Right hindlimb (tissue), 1 donor: ENCODE measurements around the gene DPYD.

Experiments used
- DNase-seq: peaks from one replicate; pipeline ENCODE4 v3.0.0-alpha.2; 2018

Gene DPYD

DNA sequence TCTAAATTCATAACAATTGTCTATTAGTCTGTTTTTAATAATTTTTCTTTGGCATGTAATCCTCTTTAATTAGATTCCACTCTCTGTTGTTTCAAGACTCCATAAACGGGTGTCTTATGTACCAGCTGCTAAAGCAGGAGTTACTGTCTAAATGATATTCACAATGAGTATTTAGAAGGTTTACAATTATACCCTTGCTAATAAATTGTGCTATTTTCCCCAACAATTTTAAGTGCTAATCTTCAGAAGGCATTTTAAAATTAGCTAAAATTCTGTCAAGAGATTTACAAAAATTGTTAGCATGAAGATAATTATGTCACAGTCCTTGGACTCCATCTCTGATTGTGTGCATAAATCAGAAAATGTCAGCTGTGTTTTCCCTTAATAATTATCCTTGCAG lies 83.7 kb downstream of the DPYD start:
- no peak for DNase-seq

DNA sequence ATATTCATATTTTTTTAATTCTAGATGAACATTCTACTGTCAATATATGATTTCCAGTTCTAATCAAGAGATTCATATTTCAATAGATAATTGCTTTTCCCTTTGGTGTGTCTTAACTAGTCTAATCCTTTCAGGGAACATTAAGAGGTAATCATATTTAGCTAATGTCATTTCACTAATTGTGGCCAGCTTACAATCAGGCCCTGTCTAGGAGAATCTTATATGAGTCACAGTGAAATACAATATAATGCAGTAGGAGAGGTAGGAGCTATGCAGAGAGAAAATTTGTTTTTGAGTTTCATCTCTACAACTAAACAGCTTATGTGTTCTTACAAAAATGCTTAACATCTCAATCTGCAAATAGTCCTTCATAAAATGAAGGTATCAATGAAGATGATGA lies 85.9 kb downstream of the DPYD start:
- DNase-seq = no peak

DNA sequence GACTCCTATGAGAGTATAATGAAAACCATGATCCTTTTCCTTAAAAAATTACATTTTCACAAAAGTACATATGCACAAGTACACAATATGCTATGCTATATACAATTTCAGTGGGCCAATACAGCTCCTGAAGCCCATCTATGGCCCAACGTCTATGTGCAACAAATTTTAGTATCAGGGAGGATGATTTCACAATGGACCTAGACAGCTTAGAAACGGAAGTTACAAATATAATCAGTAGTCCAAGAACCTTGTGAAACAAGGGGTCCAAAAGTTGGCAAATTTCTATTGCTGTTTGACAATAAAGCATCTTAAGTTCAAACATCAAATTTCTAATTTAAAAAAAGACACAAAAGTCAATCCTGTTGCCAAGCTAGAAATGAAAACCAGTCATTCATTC lies 87.0 kb downstream of the DPYD start:
- no peak for DNase-seq

DNA sequence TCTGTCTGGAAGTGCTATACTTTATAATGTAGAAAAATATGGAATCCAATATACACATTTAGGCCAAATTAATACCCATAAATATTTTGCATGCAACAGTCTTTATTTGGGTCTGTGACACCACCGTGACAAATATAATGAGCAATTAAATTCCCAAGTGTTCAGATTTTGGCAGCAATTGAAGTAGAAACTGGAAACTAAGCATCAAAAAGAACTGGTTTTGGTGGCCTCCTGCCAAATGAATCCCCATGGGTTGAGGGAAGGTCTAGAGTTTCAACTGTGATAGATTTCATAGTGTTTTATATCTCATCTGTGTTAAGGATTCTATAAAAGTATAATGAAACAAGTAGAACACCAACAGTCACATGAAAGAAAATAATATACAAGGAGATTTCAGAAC lies 88.4 kb downstream of the DPYD start:
- DNase-seq = peak; percentile 62

DNA sequence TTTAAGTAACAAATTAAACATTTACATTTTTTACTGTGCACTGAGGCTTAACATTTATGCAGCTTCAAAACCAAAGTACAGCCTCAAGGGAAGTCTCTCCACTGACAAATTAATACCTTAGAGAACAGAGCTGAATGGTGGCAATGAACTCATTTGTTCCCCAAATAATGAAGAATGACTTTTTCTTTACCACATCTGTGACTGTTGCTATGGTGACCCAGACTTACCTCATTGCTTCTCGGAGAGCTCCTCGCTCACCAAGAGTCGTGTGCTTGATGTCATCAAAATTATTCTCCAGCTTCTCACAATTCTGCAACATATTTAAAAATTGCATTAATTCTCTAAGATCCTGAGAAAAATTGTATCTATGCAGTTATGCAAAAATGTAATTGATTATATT lies 92.9 kb downstream of the DPYD start:
- DNase-seq = no peak

DNA sequence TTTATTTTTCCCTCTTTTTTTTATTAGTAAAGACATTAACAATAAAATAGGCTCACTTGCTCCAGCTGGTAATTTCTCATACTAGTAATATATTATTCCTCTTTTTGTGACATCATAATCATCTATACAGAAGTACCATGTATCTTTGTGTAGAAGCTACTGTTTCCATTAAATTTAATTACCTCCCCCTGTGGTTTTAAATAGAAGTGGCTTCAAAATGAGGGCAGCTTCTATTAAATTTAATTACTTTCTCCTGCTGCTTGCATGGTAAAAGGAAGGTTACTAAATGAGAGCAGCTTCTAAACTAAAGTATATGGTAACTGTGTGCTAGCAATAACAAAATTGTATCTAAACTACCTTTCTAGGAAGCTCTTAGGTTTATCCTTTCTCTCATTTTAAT lies 94.0 kb downstream of the DPYD start:
- DNase-seq = no peak

DNA sequence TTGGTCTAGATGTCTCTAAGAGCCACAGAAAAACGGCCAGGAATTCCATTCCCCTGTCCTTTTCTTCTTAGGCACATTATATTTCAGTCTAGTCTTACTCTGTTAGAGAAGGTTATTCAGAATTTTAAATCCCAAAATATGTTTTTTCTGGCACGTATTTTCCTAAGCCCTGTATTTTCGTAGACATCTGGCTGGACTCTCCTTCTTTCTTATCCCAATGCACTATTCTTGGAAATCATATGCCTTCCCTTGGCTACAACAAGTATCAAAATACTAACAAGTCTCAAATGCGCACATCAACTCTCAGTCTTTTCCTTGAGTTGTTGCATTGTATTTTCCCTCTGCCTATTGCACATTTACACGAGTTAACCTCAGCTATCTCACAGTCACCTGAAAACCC lies 96.2 kb downstream of the DPYD start:
- DNase-seq = no peak

DNA sequence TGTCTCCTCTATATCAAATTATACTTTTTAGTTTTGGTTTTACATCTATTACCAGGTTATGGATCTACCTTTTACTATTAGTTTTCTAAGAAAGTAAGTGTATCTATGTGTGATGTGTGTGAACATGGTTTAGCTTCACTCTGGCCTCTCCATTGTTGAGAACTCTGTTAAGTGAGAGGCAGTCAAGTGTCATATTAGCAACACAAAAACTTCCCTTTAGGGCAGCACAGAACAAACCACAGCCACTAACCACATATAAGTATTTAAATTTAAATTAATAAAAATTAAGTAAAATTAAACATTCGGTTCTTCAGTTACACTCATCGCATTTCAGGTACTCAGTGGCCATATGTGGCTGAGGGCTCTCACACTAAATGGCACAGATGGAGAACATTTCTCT lies 96.6 kb downstream of the DPYD start:
- DNase-seq = no peak

DNA sequence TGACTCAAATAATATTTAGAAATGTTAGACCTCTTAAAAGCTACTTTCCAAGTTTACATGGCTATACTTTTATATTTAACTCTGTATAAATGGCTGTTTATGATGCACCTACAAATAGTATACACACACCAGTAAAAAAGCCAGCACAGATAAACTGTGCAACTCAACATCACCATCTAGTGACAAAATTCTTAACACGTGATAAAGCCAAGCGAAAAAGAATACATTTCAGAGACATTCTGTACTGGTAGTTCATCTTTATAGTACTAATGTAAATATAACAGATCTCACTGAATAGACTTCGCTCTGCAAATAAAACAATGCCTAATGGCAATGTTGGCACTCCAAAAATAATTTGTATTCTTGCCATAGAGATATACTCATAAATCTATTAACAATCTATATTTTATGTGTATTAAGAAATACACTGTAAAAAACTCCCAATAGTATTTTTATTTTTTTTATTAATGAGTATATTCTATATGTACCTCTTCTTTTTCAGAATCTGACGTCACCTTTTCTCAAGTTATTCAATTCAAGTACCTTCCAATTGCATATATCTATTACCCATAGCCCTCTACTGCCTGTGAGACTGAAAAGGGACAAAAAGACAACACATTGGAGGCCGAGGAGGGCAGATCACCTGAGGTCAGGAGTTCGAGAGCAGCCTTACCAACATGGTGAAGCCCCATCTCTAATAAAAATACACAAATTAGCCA lies 100.2 kb downstream of the DPYD start:
- DNase-seq = no peak

DNA sequence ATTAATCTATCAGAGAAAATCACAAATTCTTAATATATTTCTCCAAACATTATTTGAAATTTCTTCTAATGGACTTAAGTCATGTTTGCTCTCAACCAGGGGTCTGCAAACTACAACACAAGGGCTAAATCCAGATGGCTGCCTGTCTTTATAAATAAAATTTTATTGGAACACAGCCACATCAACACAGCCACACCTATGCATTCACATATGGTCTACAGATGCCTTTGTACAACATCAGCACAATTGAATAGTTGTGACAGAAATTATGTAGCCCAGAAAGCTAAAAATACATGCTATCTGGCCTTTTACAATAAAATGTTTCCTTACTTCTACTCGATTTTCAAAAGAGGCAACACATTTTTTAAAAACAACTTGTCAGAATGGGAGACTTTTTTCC lies 103.9 kb downstream of the DPYD start:
- no peak for DNase-seq

DNA sequence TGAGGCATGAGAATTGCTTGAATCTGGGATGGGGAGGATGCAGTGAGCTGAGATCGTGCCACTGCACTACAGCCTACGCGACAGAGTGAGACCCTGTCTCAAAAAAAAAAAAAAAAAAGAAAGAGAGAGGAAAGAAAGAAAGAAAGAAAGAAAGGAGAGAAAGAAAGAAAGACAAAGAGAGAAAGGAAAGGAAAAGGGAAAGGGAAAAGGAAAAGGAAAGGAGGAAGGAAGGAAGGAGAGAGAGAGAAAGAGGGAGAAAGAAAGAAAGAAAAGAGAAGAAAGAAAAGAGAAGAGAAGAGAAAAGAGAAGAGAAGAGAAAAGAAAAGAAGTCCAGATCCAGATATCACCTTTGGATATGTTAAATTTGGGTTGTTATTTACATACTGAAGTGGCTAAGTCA lies 106.0 kb downstream of the DPYD start:
- no peak for DNase-seq

DNA sequence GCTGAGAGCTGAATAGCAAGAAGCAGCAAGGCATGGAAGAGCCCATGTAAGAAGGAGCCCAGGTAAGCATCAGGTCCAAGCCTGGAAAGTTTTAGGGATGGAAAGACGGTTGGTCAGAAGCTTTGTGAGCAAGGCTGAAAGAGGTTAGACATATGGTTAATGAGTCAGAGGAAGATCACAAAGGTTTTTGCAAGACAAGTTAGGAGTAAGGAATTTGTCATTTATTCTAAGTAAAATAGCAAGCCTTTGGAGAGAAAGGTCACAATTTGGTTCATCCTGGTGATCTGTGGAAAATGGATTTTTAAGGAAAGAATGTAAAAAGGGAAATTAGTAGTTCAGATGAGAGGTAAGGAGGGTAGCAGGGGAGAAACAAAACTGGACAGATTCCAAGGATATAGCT lies 106.7 kb downstream of the DPYD start:
- no peak for DNase-seq

DNA sequence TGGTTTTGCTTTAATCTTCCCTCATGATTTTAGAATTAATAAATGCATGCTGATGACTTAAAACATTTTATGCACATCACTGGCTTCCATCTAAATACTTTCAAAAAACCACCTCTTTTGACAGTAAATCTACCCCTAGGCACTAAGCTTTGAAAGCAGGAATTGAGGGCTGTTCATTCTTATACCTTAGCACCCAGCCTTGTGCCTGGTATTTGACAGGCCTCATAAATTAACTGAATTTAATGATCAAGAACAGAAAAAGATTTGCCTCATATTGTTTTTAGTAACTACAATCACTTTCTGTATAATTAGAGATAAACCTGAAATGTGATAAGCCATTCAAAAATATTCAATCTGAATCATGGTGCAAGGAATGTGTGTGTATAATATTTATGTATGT lies 108.8 kb downstream of the DPYD start:
- DNase-seq = no peak

DNA sequence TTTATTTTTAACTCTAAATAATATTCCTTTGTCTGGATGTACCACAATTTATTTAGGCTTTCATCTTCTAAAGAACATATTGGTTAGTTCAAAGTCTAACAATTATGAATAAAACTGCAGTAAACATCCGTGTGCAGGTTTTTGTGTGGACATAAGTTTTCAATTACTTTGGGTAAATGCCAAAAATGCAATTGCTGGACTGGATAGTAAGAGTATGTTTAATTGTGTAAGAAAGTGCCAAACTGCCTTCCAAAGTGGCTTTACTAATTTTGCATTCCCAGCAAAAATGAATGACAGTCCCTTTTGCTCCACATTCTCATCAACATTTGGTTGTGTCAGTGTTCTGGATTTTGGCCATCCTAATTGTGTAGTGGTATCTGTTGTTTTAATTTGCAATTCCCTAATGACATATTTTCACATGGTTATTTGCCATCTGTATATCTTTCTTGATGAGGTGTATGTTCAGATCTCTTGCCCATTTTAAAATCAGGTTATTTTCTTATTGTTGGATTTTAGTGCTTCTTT lies 113.8 kb downstream of the DPYD start:
- DNase-seq = no peak

DNA sequence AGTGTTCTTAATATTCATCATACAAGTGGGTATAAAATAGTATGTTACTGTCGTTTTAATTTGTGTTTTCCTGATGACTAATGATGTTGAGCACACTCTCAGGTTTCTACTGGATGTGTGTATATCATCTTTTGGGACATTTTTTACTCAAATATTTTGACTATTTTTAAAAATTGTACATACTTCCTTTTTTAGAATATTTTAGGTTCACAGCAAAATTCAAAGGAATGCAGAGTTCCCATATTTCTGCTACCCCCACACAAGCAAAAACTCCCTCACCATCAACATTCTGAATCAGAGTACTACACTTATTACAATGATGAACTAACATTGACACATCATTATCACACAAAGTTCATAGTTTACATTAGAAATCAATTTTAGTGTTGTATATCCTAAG lies 114.5 kb downstream of the DPYD start:
- DNase-seq = no peak

DNA sequence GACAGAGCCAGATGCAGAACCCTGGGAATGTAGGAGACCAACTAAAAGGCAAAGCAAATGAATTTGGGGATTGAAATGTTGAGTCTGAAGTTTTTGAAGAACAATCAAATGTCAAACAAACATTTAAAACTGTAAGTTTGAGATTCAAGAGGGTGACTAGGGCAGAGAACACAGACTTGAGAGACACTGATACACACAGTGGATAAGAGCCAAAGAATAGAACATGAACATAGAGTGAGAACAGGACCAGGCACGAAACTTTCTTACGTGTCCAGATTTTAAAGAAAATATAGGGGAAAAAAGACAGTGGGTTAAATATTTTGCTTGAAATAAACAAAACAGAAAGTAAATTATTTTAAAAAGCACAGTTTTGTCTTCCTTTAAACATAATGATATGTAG lies 115.7 kb downstream of the DPYD start:
- DNase-seq = no peak

DNA sequence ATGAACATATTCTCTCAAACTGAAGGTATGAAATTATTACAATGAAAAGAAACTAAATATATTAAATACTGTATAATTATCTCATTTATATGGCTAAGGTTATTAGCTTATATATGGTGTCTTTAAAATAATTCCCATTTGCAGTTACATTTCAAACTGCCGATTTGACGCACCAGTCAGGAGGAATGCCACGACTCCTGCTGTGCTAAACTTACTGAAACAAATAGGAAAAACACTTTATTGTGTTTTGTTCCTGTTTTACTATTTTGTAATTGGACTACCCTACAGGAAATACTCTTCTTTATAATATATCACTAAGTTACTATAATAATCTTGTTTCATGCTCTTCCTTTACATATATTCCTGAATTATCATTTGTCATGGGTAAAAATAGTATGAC lies 117.8 kb downstream of the DPYD start:
- no peak for DNase-seq

DNA sequence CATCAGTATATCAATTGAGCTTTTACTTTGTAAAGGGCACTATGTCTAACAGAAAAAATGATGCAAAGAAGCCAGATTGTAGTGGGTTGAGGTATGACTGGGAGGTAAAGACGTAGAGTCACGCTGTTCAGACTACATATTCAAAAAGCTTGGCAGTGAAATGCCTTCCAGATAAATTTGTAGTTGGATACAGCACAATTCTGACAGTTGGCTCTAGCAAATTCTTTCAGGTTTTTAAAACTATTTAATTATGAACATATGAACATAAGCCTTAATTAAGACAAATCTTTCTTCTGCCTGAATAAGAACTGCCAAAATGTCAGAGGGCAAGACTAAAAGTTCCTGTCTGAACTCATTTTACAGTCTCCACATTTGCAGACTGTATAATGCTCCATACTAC lies 118.8 kb downstream of the DPYD start:
- no peak for DNase-seq

DNA sequence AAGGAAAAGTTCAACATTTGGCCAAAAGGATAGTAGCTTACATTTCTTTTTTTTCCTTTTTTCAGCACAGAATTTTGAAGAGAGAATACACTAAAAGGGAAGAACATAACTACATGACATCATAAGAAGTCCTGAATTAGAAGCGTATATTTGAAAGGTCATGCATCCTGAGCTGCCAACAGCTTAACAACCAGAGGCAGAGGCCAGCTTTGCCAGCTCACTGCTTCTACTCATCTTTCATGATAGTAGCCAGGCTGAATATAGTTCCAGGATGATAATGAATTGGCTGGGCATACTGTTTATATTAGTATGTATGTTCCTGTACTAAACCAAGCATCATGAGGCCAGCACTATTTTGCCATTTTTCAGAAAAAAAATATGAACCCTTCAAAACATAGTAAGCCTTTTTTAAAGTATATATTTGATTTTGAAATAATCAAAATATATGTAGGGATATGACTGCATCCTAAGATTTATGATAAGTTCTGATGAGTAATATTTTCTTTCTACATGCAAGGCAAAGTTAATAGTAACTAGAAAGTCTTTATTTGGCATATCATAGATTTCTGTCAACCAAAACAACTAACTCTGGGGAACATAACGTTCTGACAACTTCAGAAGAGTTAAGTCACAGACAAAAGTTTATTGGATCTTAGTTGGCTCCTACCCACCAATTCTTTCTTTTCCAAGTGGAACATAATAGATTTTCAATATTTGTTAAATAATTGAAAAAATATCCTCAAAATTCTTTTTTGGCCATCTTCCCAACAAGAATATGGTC lies 123.2 kb downstream of the DPYD start:
- no peak for DNase-seq

DNA sequence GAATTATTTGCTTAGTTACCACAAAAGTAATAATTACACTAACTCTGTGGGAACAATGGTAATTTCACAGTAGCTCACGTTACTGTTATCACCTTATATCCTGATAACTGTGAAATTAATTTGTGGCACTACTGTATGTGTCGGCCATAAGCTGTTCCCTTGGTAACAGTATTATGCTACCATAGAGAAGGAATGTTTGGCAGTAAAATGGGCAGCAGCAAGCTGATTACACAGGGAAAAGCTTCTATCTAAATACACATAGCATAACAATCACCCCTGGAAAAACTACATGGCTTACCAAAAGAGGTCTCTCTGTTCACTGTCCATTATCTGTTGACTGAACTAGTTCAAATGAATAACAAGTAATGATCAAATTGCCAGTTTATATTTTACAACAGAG lies 124.1 kb downstream of the DPYD start:
- DNase-seq = no peak

DNA sequence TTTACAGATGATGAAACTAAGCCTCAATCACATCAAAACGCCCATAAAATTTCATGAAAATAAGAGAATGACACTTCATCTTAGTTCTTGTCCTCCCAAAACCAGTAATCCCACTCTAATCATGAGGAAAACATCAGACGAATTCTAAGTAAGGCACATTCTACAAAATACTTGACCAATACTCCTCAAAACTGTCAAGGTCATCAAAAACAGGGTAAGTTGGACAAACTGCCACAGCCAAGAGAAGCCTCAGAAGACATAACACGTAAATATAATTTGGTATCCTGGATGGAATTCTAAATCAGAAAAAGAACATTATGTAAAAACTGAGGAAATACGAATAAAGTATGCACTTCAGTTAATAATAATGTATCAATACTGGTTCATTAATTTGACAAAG lies 128.2 kb downstream of the DPYD start:
- DNase-seq = no peak

DNA sequence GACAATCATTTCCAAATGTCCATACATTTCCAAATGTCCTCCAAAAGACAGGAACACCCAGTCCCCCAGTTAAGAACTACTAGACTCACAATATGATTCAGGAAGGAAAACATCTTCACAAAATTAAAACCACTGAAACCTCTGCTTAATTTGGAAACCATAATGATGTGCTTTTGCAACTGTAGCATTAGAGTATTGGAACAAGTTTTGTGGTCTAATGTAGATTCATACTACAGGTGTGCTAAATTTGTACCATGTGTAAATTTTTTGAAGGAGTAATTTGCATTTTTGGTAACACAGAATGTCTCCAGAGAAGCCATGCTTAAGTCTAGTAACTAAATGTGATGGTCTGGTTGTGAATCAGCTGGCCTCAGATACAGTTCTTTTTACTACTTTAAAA lies 129.6 kb downstream of the DPYD start:
- no peak for DNase-seq

DNA sequence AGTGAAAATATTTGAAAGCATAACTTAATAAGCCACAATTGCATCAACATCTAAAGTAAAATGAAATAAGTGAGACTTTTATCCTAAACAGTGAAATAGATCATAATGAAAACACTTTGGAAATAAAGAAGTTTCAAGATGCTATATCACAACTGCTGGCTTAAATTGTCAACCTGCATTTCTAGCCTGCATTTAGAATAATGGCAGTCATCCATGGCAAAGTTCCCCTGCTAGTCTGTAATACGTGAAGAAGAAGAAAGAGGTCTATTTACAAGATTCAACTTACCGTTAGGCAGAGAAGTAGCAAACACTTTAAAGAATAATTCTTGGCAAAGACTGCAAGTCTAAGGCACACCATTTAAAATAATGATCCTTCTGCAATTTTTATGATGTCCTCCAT lies 133.6 kb downstream of the DPYD start:
- DNase-seq = no peak

DNA sequence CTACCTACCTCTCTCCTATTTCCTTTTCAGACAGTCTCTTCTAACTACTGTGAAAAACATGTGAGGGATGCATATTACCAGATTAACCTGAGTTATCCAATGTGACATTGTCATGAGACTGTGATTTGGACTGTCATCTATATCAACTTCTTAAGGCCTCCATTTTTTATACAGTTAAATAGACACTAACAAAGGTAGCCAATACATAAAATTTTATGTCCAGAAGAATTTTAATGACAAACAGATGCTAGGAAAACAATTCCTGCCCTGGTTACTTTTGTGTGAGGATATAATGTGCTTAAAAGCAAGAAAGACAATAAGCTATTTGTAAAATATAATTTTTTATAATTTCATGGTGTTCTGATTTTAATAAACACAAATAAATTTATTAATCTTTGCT lies 136.2 kb downstream of the DPYD start:
- no peak for DNase-seq

DNA sequence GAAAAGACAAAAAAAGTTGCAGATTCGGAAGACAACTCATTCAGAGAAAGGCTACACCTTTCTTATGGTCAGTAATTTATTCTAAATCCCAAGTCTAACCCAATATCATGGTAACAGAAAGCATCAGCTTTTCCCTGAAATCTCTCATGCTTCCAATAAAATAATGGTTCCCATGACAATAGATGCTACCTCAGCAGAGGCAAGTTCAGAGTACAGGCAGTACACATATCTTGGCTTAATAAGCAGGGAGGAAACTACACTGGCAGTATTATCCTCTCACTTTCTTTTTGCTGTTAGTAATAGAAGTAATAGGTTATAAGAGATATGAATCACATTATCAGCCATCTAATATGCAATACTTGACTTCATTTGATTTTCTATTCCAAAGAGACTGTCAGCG lies 137.1 kb downstream of the DPYD start:
- no peak for DNase-seq
